Measurements from ENCODE around the gene OR1K1.

Gene OR1K1

DNA sequence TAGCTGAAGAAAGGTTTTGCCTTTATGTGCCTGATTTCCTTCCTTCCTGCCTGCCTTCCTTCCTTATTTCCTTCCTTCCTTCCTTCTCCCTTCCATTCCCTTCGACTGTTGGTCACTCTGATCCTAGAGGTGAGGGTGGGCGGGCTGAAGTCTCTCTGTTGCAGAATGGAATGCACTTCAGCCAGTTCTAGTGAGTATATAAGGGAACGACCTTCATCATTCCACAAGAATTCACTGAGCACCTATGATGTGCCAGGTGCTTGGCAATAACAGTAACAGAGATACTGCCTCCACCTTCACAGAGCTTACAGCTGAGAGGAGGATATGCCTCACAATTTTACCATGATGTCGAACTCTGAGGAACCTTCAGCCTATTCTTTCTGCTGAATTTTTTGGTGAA, 19.9 kb upstream of the OR1K1 start:
- no peak overlapping the region for H3K4me3 ChIP-seq (replicated peaks; ENCODE audit: low read depth, low read length)
- DNase-seq (ENCODE audit: low read depth) = no peak
- no peak for TF ChIP-seq CTCF (IDR thresholded peaks at IDR 0.05; ENCODE audit: low read length, missing control alignments)

DNA sequence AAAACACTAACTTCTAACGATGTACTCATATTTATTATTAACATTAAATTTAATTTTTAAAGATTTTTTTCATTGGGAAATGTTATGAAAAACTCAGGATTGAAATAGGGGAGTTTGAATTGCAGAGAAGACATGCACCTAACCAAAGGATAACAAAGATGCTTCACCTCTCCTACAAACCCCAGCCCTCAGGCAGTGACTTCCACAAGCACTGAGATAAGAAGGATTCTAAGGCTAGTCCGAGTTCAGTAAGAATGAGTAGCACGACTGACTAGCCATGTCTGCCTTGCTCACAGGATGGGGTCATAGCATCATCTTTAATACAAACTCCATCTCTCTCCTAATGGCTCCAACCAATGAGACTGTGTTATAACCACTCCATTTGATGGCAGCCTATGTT, 18.3 kb upstream of the OR1K1 start:
- no peak for DNase-seq (ENCODE audit: low read depth)
- no peak overlapping the region for H3K4me3 ChIP-seq (replicated peaks; ENCODE audit: low read depth, low read length)
- no peak for TF ChIP-seq CTCF (IDR thresholded peaks at IDR 0.05; ENCODE audit: low read length, missing control alignments)

- DNase-seq (ENCODE audit: low read depth) = no peak
- no peak overlapping the region for H3K4me3 ChIP-seq (replicated peaks; ENCODE audit: low read depth, low read length)
- TF ChIP-seq CTCF (IDR thresholded peaks at IDR 0.05; ENCODE audit: low read length, missing control alignments) = no peak
Observed at GRCh38 chr9:122785269-122785668, 14.7 kb upstream of the OR1K1 start.

- H3K4me3 ChIP-seq (replicated peaks; ENCODE audit: low read depth, low read length) = no peak overlapping the region
- DNase-seq (ENCODE audit: low read depth) = no peak
- TF ChIP-seq CTCF (IDR thresholded peaks at IDR 0.05; ENCODE audit: low read length, missing control alignments) = no peak
Observed at GRCh38 chr9:122786338-122786737, 13.6 kb upstream of the OR1K1 start.

- H3K4me3 ChIP-seq (replicated peaks; ENCODE audit: low read depth, low read length) = no peak within 1 kb of the TSS
- DNase-seq (ENCODE audit: low read depth) = no peak
- TF ChIP-seq CTCF (IDR thresholded peaks at IDR 0.05; ENCODE audit: low read length, missing control alignments) = no peak
Observed at GRCh38 chr9:122788831-122789230, 11.1 kb upstream of the OR1K1 start, which contains the start of gene OR5C1. Gene OR5C1, plus strand, starts transcription at chr9:122788933. Its CDS starts 0 bp downstream, at chr9:122788933.

- DNase-seq (ENCODE audit: low read depth) = no peak
- TF ChIP-seq CTCF (IDR thresholded peaks at IDR 0.05; ENCODE audit: low read length, missing control alignments) = no peak
- H3K4me3 ChIP-seq (replicated peaks; ENCODE audit: low read depth, low read length) = no peak overlapping the region
Observed at GRCh38 chr9:122789256-122790046, 10.5 kb upstream of the OR1K1 start.
